NCI-H1930 (cell line): ENCODE data around the gene PLEKHG1.

Experiments used
- DNase-seq, 2 experiments: peaks; one replicate each; lab custom pipeline; 2025; lab: John Stamatoyannopoulos, UW

Gene PLEKHG1

GRCh38 chr6:150589852-150590251, 9.8 kb upstream of the PLEKHG1 start:
- DNase-seq: no peak

GRCh38 chr6:150590446-150590845, 9.2 kb upstream of the PLEKHG1 start:
- no peak for DNase-seq

GRCh38 chr6:150592377-150592995, 7.2 kb upstream of the PLEKHG1 start:
- no peak for DNase-seq

- DNase-seq: no peak
Measured at GRCh38 chr6:150593119-150593518, 6.6 kb upstream of the PLEKHG1 start.

GRCh38 chr6:150596439-150596838, 3.2 kb upstream of the PLEKHG1 start:
- DNase-seq: no peak

GRCh38 chr6:150598401-150598800, 1.3 kb upstream of the PLEKHG1 start:
- DNase-seq: no peak

GRCh38 chr6:150598858-150599198, 857 bp upstream of the PLEKHG1 start:
- DNase-seq: no peak

- DNase-seq: no peak
Measured at GRCh38 chr6:150600010-150600300, 270 bp downstream of the PLEKHG1 start.

GRCh38 chr6:150600301-150601017, 774 bp downstream of the PLEKHG1 start:
- peak; percentile 40 to 45 for DNase-seq

- DNase-seq: no peak
Measured at GRCh38 chr6:150601439-150601838, 1.8 kb downstream of the PLEKHG1 start.

- DNase-seq: no peak
Measured at GRCh38 chr6:150603176-150603575, 3.5 kb downstream of the PLEKHG1 start.

- no peak for DNase-seq
Measured at GRCh38 chr6:150604467-150604866, 4.8 kb downstream of the PLEKHG1 start.

GRCh38 chr6:150605333-150605732, 5.6 kb downstream of the PLEKHG1 start:
- DNase-seq: no peak

GRCh38 chr6:150606168-150606591, 6.5 kb downstream of the PLEKHG1 start:
- no peak for DNase-seq

- DNase-seq: no peak
Measured at GRCh38 chr6:150606647-150607328, 7.1 kb downstream of the PLEKHG1 start.

GRCh38 chr6:150607329-150607650, 7.6 kb downstream of the PLEKHG1 start:
- no peak for DNase-seq

- no peak for DNase-seq
Measured at GRCh38 chr6:150610584-150610983, 10.9 kb downstream of the PLEKHG1 start.

- no peak for DNase-seq
Measured at GRCh38 chr6:150613269-150613668, 13.6 kb downstream of the PLEKHG1 start.

GRCh38 chr6:150615967-150616366, 16.3 kb downstream of the PLEKHG1 start:
- no peak for DNase-seq

- DNase-seq: no peak
Measured at GRCh38 chr6:150616586-150616985, 16.9 kb downstream of the PLEKHG1 start.

GRCh38 chr6:150617062-150617461, 17.4 kb downstream of the PLEKHG1 start:
- DNase-seq: no peak

GRCh38 chr6:150617496-150618460, 18.1 kb downstream of the PLEKHG1 start:
- DNase-seq: no peak

- no peak for DNase-seq
Measured at GRCh38 chr6:150619275-150619674, 19.6 kb downstream of the PLEKHG1 start.
